Measurements from ENCODE around the gene ARHGAP19.

Gene ARHGAP19

DNA sequence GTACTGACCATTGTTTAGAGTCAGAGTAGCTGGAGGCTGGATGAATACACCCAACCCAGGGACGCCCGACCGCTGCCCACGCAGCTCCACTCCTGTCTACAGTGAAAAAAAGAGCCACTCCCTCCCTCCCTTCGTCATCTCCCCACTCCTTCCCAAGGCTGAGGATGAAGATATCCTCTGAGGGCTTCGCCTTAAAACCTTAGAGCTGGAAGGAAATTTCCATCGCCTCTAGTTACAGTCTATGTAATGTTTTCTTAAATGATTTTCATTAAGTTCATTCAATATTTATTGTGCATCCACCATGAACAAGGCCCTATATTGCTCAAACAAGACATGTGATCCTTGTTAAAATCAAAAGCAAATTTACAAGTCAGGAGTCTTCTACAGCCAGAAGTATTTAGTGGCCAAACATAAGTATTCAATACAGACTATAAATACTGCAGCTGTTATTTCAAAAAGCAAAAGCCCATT, 95.4 kb downstream of the ARHGAP19 start:
- no peak for ATAC-seq
- TF ChIP-seq, protein P1, sequence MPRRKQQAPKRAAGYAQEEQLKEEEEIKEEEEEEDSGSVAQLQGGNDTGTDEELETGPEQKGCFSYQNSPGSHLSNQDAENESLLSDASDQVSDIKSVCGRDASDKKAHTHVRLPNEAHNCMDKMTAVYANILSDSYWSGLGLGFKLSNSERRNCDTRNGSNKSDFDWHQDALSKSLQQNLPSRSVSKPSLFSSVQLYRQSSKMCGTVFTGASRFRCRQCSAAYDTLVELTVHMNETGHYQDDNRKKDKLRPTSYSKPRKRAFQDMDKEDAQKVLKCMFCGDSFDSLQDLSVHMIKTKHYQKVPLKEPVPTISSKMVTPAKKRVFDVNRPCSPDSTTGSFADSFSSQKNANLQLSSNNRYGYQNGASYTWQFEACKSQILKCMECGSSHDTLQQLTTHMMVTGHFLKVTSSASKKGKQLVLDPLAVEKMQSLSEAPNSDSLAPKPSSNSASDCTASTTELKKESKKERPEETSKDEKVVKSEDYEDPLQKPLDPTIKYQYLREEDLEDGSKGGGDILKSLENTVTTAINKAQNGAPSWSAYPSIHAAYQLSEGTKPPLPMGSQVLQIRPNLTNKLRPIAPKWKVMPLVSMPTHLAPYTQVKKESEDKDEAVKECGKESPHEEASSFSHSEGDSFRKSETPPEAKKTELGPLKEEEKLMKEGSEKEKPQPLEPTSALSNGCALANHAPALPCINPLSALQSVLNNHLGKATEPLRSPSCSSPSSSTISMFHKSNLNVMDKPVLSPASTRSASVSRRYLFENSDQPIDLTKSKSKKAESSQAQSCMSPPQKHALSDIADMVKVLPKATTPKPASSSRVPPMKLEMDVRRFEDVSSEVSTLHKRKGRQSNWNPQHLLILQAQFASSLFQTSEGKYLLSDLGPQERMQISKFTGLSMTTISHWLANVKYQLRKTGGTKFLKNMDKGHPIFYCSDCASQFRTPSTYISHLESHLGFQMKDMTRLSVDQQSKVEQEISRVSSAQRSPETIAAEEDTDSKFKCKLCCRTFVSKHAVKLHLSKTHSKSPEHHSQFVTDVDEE (CRISPR knock-in tag; IDR thresholded peaks at IDR 0.05), result no peak
- TF ChIP-seq, protein P2, sequence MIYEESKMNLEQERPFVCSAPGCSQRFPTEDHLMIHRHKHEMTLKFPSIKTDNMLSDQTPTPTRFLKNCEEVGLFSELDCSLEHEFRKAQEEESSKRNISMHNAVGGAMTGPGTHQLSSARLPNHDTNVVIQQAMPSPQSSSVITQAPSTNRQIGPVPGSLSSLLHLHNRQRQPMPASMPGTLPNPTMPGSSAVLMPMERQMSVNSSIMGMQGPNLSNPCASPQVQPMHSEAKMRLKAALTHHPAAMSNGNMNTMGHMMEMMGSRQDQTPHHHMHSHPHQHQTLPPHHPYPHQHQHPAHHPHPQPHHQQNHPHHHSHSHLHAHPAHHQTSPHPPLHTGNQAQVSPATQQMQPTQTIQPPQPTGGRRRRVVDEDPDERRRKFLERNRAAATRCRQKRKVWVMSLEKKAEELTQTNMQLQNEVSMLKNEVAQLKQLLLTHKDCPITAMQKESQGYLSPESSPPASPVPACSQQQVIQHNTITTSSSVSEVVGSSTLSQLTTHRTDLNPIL (CRISPR knock-in tag; IDR thresholded peaks at IDR 0.05; ENCODE audit: low read depth), result no peak
- TF ChIP-seq ZFP30 (CRISPR knock-in tag; IDR thresholded peaks at IDR 0.05) (no peak), ZC3H10 (CRISPR knock-in tag; IDR thresholded peaks at IDR 0.05) (no peak), GLIS3 (CRISPR knock-in tag; IDR thresholded peaks at IDR 0.05) (no peak), ZFP3 (CRISPR knock-in tag; IDR thresholded peaks at IDR 0.05) (no peak), PPARA (CRISPR knock-in tag; IDR thresholded peaks at IDR 0.05; ENCODE audit: borderline replicate concordance) (no peak), ISL1 (CRISPR knock-in tag; IDR thresholded peaks at IDR 0.05) (no peak), RARB (CRISPR knock-in tag; IDR thresholded peaks at IDR 0.05) (no peak), CSDC2 (CRISPR knock-in tag; IDR thresholded peaks at IDR 0.05) (no peak), SNAI2 (CRISPR knock-in tag; IDR thresholded peaks at IDR 0.05) (no peak), OSR1 (CRISPR knock-in tag; IDR thresholded peaks at IDR 0.05) (no peak), TCF4 (CRISPR knock-in tag; IDR thresholded peaks at IDR 0.05; ENCODE audit: borderline replicate concordance) (no peak), TOX (CRISPR knock-in tag; IDR thresholded peaks at IDR 0.05; ENCODE audit: borderline replicate concordance) (no peak), ESRRG (CRISPR knock-in tag; IDR thresholded peaks at IDR 0.05) (no peak), ZNF565 (CRISPR knock-in tag; conservative IDR thresholded peaks at IDR 0.05; ENCODE audit: low read depth) (no peak), ZNF70 (CRISPR knock-in tag; IDR thresholded peaks at IDR 0.05) (no peak)
- TF ChIP-seq, protein P3, sequence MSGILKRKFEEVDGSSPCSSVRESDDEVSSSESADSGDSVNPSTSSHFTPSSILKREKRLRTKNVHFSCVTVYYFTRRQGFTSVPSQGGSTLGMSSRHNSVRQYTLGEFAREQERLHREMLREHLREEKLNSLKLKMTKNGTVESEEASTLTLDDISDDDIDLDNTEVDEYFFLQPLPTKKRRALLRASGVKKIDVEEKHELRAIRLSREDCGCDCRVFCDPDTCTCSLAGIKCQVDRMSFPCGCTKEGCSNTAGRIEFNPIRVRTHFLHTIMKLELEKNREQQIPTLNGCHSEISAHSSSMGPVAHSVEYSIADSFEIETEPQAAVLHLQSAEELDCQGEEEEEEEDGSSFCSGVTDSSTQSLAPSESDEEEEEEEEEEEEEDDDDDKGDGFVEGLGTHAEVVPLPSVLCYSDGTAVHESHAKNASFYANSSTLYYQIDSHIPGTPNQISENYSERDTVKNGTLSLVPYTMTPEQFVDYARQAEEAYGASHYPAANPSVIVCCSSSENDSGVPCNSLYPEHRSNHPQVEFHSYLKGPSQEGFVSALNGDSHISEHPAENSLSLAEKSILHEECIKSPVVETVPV (CRISPR knock-in tag; IDR thresholded peaks at IDR 0.05), result no peak
- TF ChIP-seq, protein P4, sequence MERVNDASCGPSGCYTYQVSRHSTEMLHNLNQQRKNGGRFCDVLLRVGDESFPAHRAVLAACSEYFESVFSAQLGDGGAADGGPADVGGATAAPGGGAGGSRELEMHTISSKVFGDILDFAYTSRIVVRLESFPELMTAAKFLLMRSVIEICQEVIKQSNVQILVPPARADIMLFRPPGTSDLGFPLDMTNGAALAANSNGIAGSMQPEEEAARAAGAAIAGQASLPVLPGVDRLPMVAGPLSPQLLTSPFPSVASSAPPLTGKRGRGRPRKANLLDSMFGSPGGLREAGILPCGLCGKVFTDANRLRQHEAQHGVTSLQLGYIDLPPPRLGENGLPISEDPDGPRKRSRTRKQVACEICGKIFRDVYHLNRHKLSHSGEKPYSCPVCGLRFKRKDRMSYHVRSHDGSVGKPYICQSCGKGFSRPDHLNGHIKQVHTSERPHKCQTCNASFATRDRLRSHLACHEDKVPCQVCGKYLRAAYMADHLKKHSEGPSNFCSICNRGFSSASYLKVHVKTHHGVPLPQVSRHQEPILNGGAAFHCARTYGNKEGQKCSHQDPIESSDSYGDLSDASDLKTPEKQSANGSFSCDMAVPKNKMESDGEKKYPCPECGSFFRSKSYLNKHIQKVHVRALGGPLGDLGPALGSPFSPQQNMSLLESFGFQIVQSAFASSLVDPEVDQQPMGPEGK (CRISPR knock-in tag; IDR thresholded peaks at IDR 0.05; ENCODE audit: borderline replicate concordance), result no peak
- TF ChIP-seq, protein P5, sequence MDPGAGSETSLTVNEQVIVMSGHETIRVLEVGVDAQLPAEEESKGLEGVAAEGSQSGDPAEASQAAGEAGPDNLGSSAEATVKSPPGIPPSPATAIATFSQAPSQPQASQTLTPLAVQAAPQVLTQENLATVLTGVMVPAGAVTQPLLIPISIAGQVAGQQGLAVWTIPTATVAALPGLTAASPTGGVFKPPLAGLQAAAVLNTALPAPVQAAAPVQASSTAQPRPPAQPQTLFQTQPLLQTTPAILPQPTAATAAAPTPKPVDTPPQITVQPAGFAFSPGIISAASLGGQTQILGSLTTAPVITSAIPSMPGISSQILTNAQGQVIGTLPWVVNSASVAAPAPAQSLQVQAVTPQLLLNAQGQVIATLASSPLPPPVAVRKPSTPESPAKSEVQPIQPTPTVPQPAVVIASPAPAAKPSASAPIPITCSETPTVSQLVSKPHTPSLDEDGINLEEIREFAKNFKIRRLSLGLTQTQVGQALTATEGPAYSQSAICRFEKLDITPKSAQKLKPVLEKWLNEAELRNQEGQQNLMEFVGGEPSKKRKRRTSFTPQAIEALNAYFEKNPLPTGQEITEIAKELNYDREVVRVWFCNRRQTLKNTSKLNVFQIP (CRISPR knock-in tag; IDR thresholded peaks at IDR 0.05; ENCODE audit: borderline replicate concordance, low read depth), result no peak

DNA sequence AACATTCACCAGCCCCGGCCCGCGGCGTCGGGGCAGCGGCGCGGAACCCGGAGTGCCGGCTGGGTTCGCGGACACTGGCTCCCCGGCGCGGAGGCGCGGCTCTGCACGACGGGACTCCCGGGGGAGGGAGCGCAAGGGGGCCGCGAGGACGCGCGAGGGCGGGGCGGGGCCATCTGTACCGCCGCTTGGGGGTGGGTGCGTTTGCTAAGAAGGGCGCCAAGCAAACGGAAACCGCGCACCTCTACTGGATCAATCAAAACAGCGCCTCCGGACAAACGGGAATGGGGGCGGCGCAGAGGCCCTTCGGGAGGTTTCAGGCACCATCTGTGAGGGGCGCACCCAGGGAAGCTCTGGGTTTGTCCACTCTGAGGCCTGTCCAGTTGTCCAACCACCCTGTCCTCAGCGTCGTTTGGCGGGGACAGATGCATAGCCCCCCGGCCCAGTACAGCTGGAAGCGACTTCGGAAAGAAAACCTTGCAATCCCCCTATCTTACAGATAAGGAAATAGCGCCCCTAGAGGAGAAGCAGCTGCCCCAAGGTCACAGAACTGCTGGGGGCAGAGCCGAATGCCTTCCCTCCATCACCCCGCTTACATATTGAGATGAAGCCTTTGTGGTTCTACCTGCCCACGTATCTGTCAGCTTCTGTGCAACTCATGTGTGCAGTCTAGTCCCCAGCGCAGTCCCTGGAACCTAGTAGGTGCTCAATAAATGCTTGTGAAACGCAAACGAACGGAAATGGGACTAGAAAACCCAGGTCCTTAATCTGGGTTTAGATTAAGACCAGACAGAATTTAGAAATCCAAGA, 96.0 kb downstream of the ARHGAP19 start:
- ATAC-seq, result peak; percentile 94
- TF ChIP-seq, protein P4 (CRISPR knock-in tag; IDR thresholded peaks at IDR 0.05; ENCODE audit: borderline replicate concordance), result no peak
- TF ChIP-seq PPARA (CRISPR knock-in tag; IDR thresholded peaks at IDR 0.05; ENCODE audit: borderline replicate concordance) (no peak), ESRRG (CRISPR knock-in tag; IDR thresholded peaks at IDR 0.05) (no peak), ARNTL (CRISPR knock-in tag; IDR thresholded peaks at IDR 0.05; ENCODE audit: borderline replicate concordance, low read depth) (no peak), GLIS3 (CRISPR knock-in tag; IDR thresholded peaks at IDR 0.05) (no peak), CSDC2 (CRISPR knock-in tag; IDR thresholded peaks at IDR 0.05) (no peak), ZFP3 (CRISPR knock-in tag; IDR thresholded peaks at IDR 0.05) (no peak), RARB (CRISPR knock-in tag; IDR thresholded peaks at IDR 0.05) (no peak)
- TF ChIP-seq, protein P1 (CRISPR knock-in tag; IDR thresholded peaks at IDR 0.05), result no peak
- TF ChIP-seq, protein P3 (CRISPR knock-in tag; IDR thresholded peaks at IDR 0.05), result no peak
